GM12878 (cell line): ENCODE results near the gene SF3B2. TPM values are rescaled to one million over a fixed set of nuclear protein-coding genes. Genes with fewer than 3 reads are reported as not detected.

Experiments
- ATAC-seq: fragments of 200-7000 bp; cut with Tn5 transposase; 3 replicates; pipeline ENCODE4 v1.9.1; 2020; ENCODE audit warnings: mild to moderate bottlenecking, moderate library complexity
- BruUV-seq: library from RNA; stranded (reverse); fragments of 400-500 nt; replicated peaks from 2 replicates; lab custom pipeline; 2021; lab: Mats Ljungman, UMichigan
- CTCF ChIA-PET: fragments of 300-600 bp; sonication (Branson Sonifier 250); formaldehyde crosslinking; extraction: SDS; loops from one replicate; lab custom pipeline; 2021; ENCODE audit warnings: inconsistent platforms; lab: Yijun Ruan, JAX
- POLR2A ChIA-PET: fragments of 350-600 bp; formaldehyde crosslinking; extraction: SDS; loops from one replicate; lab custom pipeline; 2021; ENCODE audit warnings: inconsistent platforms; lab: Charles Lee
- RAD21 ChIA-PET: fragments of 300-600 bp; sonication (Branson Sonifier 250); formaldehyde crosslinking; loops from one replicate; lab custom pipeline; 2023; ENCODE audit warnings: antibody characterized with exemption; ENCODE audit not compliant: unreplicated experiment; lab: Charles Lee
- SMC1A ChIA-PET: fragments of 300-600 bp; sonication (Branson Sonifier 250); formaldehyde crosslinking; loops from one replicate; lab custom pipeline; 2023; ENCODE audit not compliant: unreplicated experiment, uncharacterized antibody; lab: Charles Lee
- DNase-seq: peaks from one replicate; pipeline ENCODE4 v3.0.0-alpha.2; 2011; ENCODE audit warnings: low read depth, low spot score
- FAIRE-seq: peaks from 3 replicates; lab custom pipeline; 2011; peaks lifted over from hg19 to GRCh38; lab: Jason Lieb, UNC
- H2AFZ ChIP-seq: 2 replicates; pipeline ENCODE4 v1.6.0; 2011; ENCODE audit warnings: low read depth, low read length, control low read depth; ENCODE audit not compliant: control insufficient read depth
- H3K27ac ChIP-seq: 2 replicates; pipeline ENCODE4 v1.5.1; 2011; ENCODE audit warnings: control low read depth; ENCODE audit not compliant: control insufficient read depth, insufficient read depth
- H3K27me3 ChIP-seq, 2 experiments: replicated peaks in 1 of 2; 2 replicates each; pipeline versions ENCODE4 v1.6.0 to v1.6.1; 2011; ENCODE audit warnings: low read length in 1 of 2; ENCODE audit not compliant: control insufficient read depth in 2 of 2, insufficient read depth in 2 of 2
- H3K36me3 ChIP-seq, 2 experiments: 2 replicates each; pipeline ENCODE4 v1.5.1; 2011; ENCODE audit warnings: low read length in 1 of 2; ENCODE audit not compliant: control insufficient read depth in 2 of 2, insufficient read depth in 2 of 2
- H3K4me1 ChIP-seq: 2 replicates; pipeline ENCODE4 v1.6.1; 2011; ENCODE audit warnings: mild to moderate bottlenecking, low read length, moderate library complexity, mixed read lengths; ENCODE audit not compliant: control insufficient read depth, insufficient read depth
- H3K4me2 ChIP-seq: 2 replicates; pipeline ENCODE4 v1.6.0; 2011; ENCODE audit warnings: control low read depth; ENCODE audit not compliant: control insufficient read depth, insufficient read depth
- H3K4me3 ChIP-seq: fragments of 200-600 bp; sonication (generic); 2 replicates; pipeline ENCODE4 v1.5.1; 2016
- H3K79me2 ChIP-seq: 2 replicates; pipeline ENCODE4 v1.6.0; 2011; ENCODE audit warnings: low read length; ENCODE audit not compliant: control insufficient read depth, insufficient read depth
- H3K9ac ChIP-seq: 2 replicates; pipeline ENCODE4 v1.8.0; 2011; ENCODE audit warnings: low read length, control low read depth, mixed read lengths; ENCODE audit not compliant: control insufficient read depth, insufficient read depth
- H3K9me3 ChIP-seq: replicated peaks from 3 replicates; pipeline ENCODE4 v1.5.1; 2011; ENCODE audit warnings: mild to moderate bottlenecking, low read length; ENCODE audit not compliant: control insufficient read depth, insufficient read depth
- H4K20me1 ChIP-seq: 2 replicates; pipeline ENCODE4 v1.6.0; 2011; ENCODE audit not compliant: control insufficient read depth, insufficient read depth
- E2F4 ChIP-seq: IDR thresholded peaks from 2 replicates; pipeline ENCODE4 v1.6.1; 2012; ENCODE audit warnings: low read depth, low read length, improper control_type of control experiment
- EED ChIP-seq: sonication (generic); IDR thresholded peaks from 2 replicates; pipeline ENCODE4 v1.6.1; 2016; ENCODE audit warnings: antibody characterized with exemption, low read depth
- IRF3 ChIP-seq: fragments of 450-650 bp; IDR thresholded peaks from 2 replicates; pipeline ENCODE4 v1.6.1; 2014; ENCODE audit warnings: mild to moderate bottlenecking
- IRF4 ChIP-seq: IDR thresholded peaks from 2 replicates; pipeline ENCODE4 v1.6.1; 2011; ENCODE audit warnings: low read depth, low read length
- KLF5 ChIP-seq: fragments of 450-650 bp; IDR thresholded peaks from 2 replicates; pipeline ENCODE4 v1.6.1; 2014; ENCODE audit warnings: mild to moderate bottlenecking; ENCODE audit not compliant: partially characterized antibody
- MAX ChIP-seq: IDR thresholded peaks from 2 replicates; pipeline ENCODE4 v1.6.1; 2012; ENCODE audit warnings: low read depth, low read length, improper control_type of control experiment
- NBN ChIP-seq: fragments of 450-650 bp; IDR thresholded peaks from 2 replicates; pipeline ENCODE4 v1.6.1; 2016
- NFYB ChIP-seq: IDR thresholded peaks from 2 replicates; pipeline ENCODE4 v1.6.1; 2011; ENCODE audit warnings: low read depth, mild to moderate bottlenecking, low read length, improper control_type of control experiment, moderate library complexity; ENCODE audit not compliant: insufficient read depth
- NR2C1 ChIP-seq: fragments of 450-650 bp; IDR thresholded peaks from 2 replicates; pipeline ENCODE4 v1.6.1; 2017; ENCODE audit warnings: antibody characterized with exemption, mild to moderate bottlenecking, moderate library complexity
- NR2C2 ChIP-seq: IDR thresholded peaks from 2 replicates; pipeline ENCODE4 v1.6.1; 2011; ENCODE audit warnings: borderline replicate concordance, low read depth; ENCODE audit not compliant: control insufficient read depth, insufficient read length
- NRF1 ChIP-seq: conservative IDR thresholded peaks from 2 replicates; pipeline ENCODE4 v1.6.1; 2011; ENCODE audit warnings: mild to moderate bottlenecking, low read depth, low read length, improper control_type of control experiment
- PML ChIP-seq: IDR thresholded peaks from 2 replicates; pipeline ENCODE4 v1.6.1; 2012; ENCODE audit warnings: low read length, inconsistent platforms
- POLR2AphosphoS5 ChIP-seq: IDR thresholded peaks from 2 replicates; pipeline ENCODE4 v1.6.1; 2011; ENCODE audit warnings: mild to moderate bottlenecking, low read length, inconsistent platforms
- RELA ChIP-seq: fragments of 450-650 bp; IDR thresholded peaks from 2 replicates; pipeline ENCODE4 v1.8.0; 2014; ENCODE audit warnings: borderline replicate concordance; ENCODE audit not compliant: partially characterized antibody
- SMAD5 ChIP-seq: IDR thresholded peaks from 2 replicates; pipeline ENCODE4 v1.6.1; 2016; ENCODE audit warnings: antibody characterized with exemption, low read depth
- SRF ChIP-seq, 2 experiments: IDR thresholded peaks; 2 replicates each; pipeline ENCODE4 v1.6.1; 2011; ENCODE audit warnings: low read depth in 2 of 2, low read length in 2 of 2, mild to moderate bottlenecking in 1 of 2, moderate library complexity in 1 of 2
- STAT3 ChIP-seq: IDR thresholded peaks from 2 replicates; pipeline ENCODE4 v1.6.1; 2011; ENCODE audit warnings: low read depth, low read length, improper control_type of control experiment
- TAF1 ChIP-seq: IDR thresholded peaks from 2 replicates; pipeline ENCODE4 v1.6.1; 2011; ENCODE audit warnings: mild to moderate bottlenecking, low read depth, low read length, borderline replicate concordance
- TCF7 ChIP-seq: IDR thresholded peaks from 2 replicates; pipeline ENCODE4 v1.6.1; 2014; ENCODE audit warnings: antibody characterized with exemption, borderline replicate concordance
- ZNF622 ChIP-seq: fragments of 450-650 bp; IDR thresholded peaks from 2 replicates; pipeline ENCODE4 v1.6.1; 2017; ENCODE audit warnings: mild to moderate bottlenecking, inconsistent platforms
- ZSCAN29 ChIP-seq: fragments of 450-650 bp; IDR thresholded peaks from 2 replicates; pipeline ENCODE4 v1.6.1; 2017; ENCODE audit warnings: mild to moderate bottlenecking, moderate library complexity
- WGBS: methylation state at CpG from one replicate; pipeline ENCODE4 v1.1.6; 2016; ENCODE audit warnings: low lambda C conversion rate; ENCODE audit not compliant: insufficient replicate concordance, insufficient coverage; ENCODE audit errors: missing lambda C conversion rate; 5-methylcytosine and 5-hydroxymethylcytosine counted together
- in situ Hi-C: fragments of 300-500 bp; cut with MboI; formaldehyde crosslinking; loops from 9 replicates; pipeline ENCODE4 v1.14.3; 2018; ENCODE audit warnings: mixed read lengths
- intact Hi-C: fragments of 100-400 bp; cut with micrococcal nuclease; formaldehyde crosslinking; loops from one replicate; pipeline ENCODE4 v1.14.2; 2022; ENCODE audit not compliant: unreplicated experiment
- polyA plus RNA-seq, 11 experiments: library from polyadenylated mRNA; depleted of rRNA in 4 of 11; unstranded in 6 of 11; stranded (reverse) in 5 of 11; fragments of >200 nt; fragmentation: Nextera tagmentation in 4 of 11; fragmentation: Illumina TruSeq in 1 of 11; extraction: Ambion mirVana in 4 of 11; extraction: Trizol in 1 of 11; gene quantifications; 1 replicate in 1 of 11; 2 replicates in 10 of 11; pipeline versions ENCODE4 v1.2.1 to v1.2.3, GENCODE V29; 2011 to 2016; ENCODE audit warnings: inconsistent platforms in 2 of 11, missing spikeins in 2 of 11, low read depth in 1 of 11
- total RNA-seq, 4 experiments: library from RNA; depleted of rRNA in 3 of 4; stranded (reverse); fragments of >200 nt in 3 of 4; fragmentation: Illumina TruSeq in 1 of 4; extraction: Trizol in 1 of 4; gene quantifications; 2 replicates each; pipeline versions ENCODE4 v1.2.1 to v1.2.3, GENCODE V29; 2013 to 2021
- TF ChIP-seq, protein P1 (sequence below): fragments of 150-350 bp; IDR thresholded peaks from 2 replicates; pipeline ENCODE4 v1.6.1; 2014; ENCODE audit warnings: mild to moderate bottlenecking, low read depth, low read length

SF3B2 gene
- total and polyA plus RNA-seq, 10 of the 15 experiments (the other 5 are each of a cell fraction or from before 2014, with no cell fraction given): 56.3 to 245 (median 144) TPM

- ChIA-PET RAD21 (interaction anchor here (0.6 to 5.8 kb wide), 16 partner anchors 10 to 309 kb away, joined by 3 to 78 read pairs (median 6); partner anchors contain the start of gene PACS1), CTCF (interaction anchor here (0.9 to 12.2 kb wide), 15 partner anchors 10 to 130 kb away, joined by 3 to 109 read pairs (median 7); partner anchors contain the start of gene PACS1), POLR2A (interaction anchor here (0.6 to 10.3 kb wide), 21 partner anchors 9 to 152 kb away, joined by 3 to 91 read pairs (median 7); partner anchors contain the start of genes BANF1, EIF1AD and SF3B2), SMC1A (interaction anchor here (0.6 to 14.6 kb wide), 19 partner anchors 9 to 106 kb away, joined by 3 to 265 read pairs (median 7); partner anchors contain the start of gene PACS1)
- peak; percentile 92 for DNase-seq
- peaks cover 0 to 1% of the 10 kb centered on the region in 2 experiments; a peak in 1 of 4 replicates for H3K36me3 ChIP-seq
- H2AFZ ChIP-seq: no peak overlapping the region
- peak; percentile 95 for FAIRE-seq
- peak overlapping the region; percentile 98 for H3K4me2 ChIP-seq
- H3K4me1 ChIP-seq: peaks cover 76% of the 10 kb centered on the region
- H4K20me1 ChIP-seq: no peaks in the 10 kb centered on the region
- ATAC-seq: peak; percentile 69
- peaks cover 86% of the 10 kb centered on the region for H3K79me2 ChIP-seq
- in situ Hi-C loops (no loop called here), intact Hi-C loops (no loop called here)
- H3K27ac ChIP-seq: peak overlapping the region; percentile 88
- H3K27me3 ChIP-seq: no peaks in the 10 kb centered on the region
- WGBS: under 1% methylated on average over 8 of the region's 8 CpGs
- no peaks in the 10 kb centered on the region for H3K9me3 ChIP-seq
- TSS peak; percentile 26 for BruUV-seq
- H3K4me3 ChIP-seq: peak overlapping the region; percentile 53; the same call in 1 of the 2 replicates
- H3K9ac ChIP-seq: peak overlapping the region; percentile 66
- 0 out of 2 replicates have a peak, but pooled peaks have one; percentile 27 for TF ChIP-seq MAX
- no peak for TF ChIP-seq TCF7
- no peak for TF ChIP-seq NFYB
- TF ChIP-seq STAT3: no peak
- no peak for TF ChIP-seq PML
- no peak for TF ChIP-seq E2F4
- no peak for TF ChIP-seq NR2C1
- no peak for TF ChIP-seq RELA
- TF ChIP-seq KLF5: no peak
- no peak for TF ChIP-seq NR2C2
- TF ChIP-seq EED: peak; percentile 59
- TF ChIP-seq TAF1: no peak
- TF ChIP-seq ZSCAN29: no peak
- no peak for TF ChIP-seq IRF3
- peak; percentile 78 for TF ChIP-seq IRF4
- no peak for TF ChIP-seq SRF (IDR thresholded peaks at IDR 0.05; ENCODE audit: low read depth in 2 of 2, low read length in 2 of 2)
- no peak for TF ChIP-seq SMAD5
- no peak for TF ChIP-seq ZNF622
- TF ChIP-seq, protein P1, sequence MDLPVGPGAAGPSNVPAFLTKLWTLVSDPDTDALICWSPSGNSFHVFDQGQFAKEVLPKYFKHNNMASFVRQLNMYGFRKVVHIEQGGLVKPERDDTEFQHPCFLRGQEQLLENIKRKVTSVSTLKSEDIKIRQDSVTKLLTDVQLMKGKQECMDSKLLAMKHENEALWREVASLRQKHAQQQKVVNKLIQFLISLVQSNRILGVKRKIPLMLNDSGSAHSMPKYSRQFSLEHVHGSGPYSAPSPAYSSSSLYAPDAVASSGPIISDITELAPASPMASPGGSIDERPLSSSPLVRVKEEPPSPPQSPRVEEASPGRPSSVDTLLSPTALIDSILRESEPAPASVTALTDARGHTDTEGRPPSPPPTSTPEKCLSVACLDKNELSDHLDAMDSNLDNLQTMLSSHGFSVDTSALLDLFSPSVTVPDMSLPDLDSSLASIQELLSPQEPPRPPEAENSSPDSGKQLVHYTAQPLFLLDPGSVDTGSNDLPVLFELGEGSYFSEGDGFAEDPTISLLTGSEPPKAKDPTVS: no peak
- TF ChIP-seq NRF1: no peak
- TF ChIP-seq NBN: peak; percentile 80
- no peak for TF ChIP-seq POLR2AphosphoS5
Measured at GRCh38 chr11:66115638-66116301, 63.6 kb downstream of the SF3B2 start.
